Vagina (tissue), 2 donors: ENCODE results near the gene B9D2.

ENCODE experiments used
- CTCF ChIP-seq, 3 experiments: fragments of 450-650 bp in 2 of 3; fragments of 200-600 bp in 1 of 3; sonication (generic) in 1 of 3; IDR thresholded peaks; one replicate each; pipeline ENCODE4 v1.5.1; 2017 to 2019; ENCODE audit warnings: antibody characterized with exemption in 3 of 3, mild to moderate bottlenecking in 2 of 3, moderate library complexity in 2 of 3
- POLR2A ChIP-seq, 2 donors: fragments of 450-650 bp; IDR thresholded peaks; one replicate each; pipeline ENCODE4 v1.6.1; 2017; ENCODE audit warnings: antibody characterized with exemption in 2 of 2, mild to moderate bottlenecking in 2 of 2, moderate library complexity in 2 of 2

GRCh38 chr19:41308450-41309179, 55.3 kb downstream of the B9D2 start:
- TF ChIP-seq CTCF (IDR thresholded peaks at IDR 0.05) (peak; percentile 96 to 98 (median 97)), POLR2A (IDR thresholded peaks at IDR 0.05) (no peak)
